Parathyroid adenoma (tissue), 2 donors: ENCODE results near the gene YEATS2.
A peak's percentile ranks its signal among the peaks of the same experiment; 100 is the strongest.
"Not testable (repeated sequence)": the region's sequence is repeated elsewhere in the genome, so short reads cannot be mapped to it uniquely, and the experiment has no call there.

ENCODE experiments used
- H2AFZ ChIP-seq: fragments of 300-600 bp; sonication (generic); one replicate; pipeline ENCODE4 v1.7.0; 2017; ENCODE audit warnings: antibody characterized with exemption, mild to moderate bottlenecking
- H3K27ac ChIP-seq: fragments of 300-600 bp; sonication (generic); one replicate; pipeline ENCODE4 v1.7.0; 2017
- H3K27me3 ChIP-seq: fragments of 300-600 bp; sonication (generic); one replicate; pipeline ENCODE4 v1.7.0; 2017; ENCODE audit warnings: low read length; ENCODE audit not compliant: control insufficient read depth, insufficient read depth
- H3K36me3 ChIP-seq: fragments of 300-600 bp; sonication (generic); one replicate; pipeline ENCODE4 v1.7.0; 2017; ENCODE audit warnings: low read length; ENCODE audit not compliant: control insufficient read depth, insufficient read depth
- H3K4me1 ChIP-seq: fragments of 300-600 bp; sonication (generic); one replicate; pipeline ENCODE4 v1.7.0; 2017; ENCODE audit warnings: control low read depth
- H3K4me2 ChIP-seq: fragments of 300-600 bp; sonication (generic); one replicate; pipeline ENCODE4 v1.7.0; 2017; ENCODE audit warnings: low read length
- H3K4me3 ChIP-seq: fragments of 300-600 bp; sonication (generic); one replicate; pipeline ENCODE4 v1.7.0; 2017; ENCODE audit warnings: low read depth, low read length
- H3K79me2 ChIP-seq: fragments of 300-600 bp; sonication (generic); one replicate; pipeline ENCODE4 v1.7.0; 2017; ENCODE audit warnings: control low read depth
- H3K9ac ChIP-seq: fragments of 300-600 bp; sonication (generic); one replicate; pipeline ENCODE4 v1.7.0; 2017; ENCODE audit warnings: mild to moderate bottlenecking
- H3K9me3 ChIP-seq: fragments of 300-600 bp; sonication (generic); one replicate; pipeline ENCODE4 v1.7.0; 2017; ENCODE audit warnings: low read length; ENCODE audit not compliant: control insufficient read depth
- TF ChIP-seq, protein P1 (sequence below): fragments of 300-600 bp; sonication (generic); IDR thresholded peaks from one replicate; pipeline ENCODE4 v1.7.0; 2017; ENCODE audit warnings: antibody characterized with exemption, mild to moderate bottlenecking
- donor health status: primary hyperparathyroidism.

The YEATS2 gene

DNA sequence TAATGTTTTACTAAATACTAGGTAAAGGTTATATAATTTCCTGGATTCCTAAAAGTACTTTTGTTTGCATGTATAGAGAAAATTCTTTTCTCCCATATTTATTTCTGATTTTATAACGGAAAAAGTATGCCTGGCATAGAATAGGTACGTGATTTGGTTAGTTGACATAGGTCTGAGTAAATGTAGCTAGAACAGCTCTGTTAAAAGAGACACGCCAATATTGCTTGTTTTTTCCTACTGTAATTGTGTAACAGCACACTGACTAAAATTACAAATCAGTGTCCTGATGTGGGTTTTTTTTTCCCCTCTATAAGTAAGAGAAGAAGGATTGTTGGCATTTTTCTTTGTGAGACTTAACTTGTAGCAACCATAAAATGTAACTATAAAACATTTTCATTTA lies 35.5 kb upstream of the YEATS2 start:
- Histone ChIP-seq H3K4me3 (no peak overlapping the region), H3K4me2 (peak overlapping the region; percentile 15), H3K36me3 (no peaks in the 10 kb centered on the region), H2AFZ (no peak overlapping the region), H3K27me3 (no peaks in the 10 kb centered on the region), H3K27ac (no peak overlapping the region), H3K9me3 (no peaks in the 10 kb centered on the region), H3K9ac (no peak overlapping the region), H3K79me2 (peaks cover 40% of the 10 kb centered on the region), H3K4me1 (peaks cover 2% of the 10 kb centered on the region)
- TF ChIP-seq, protein P1, sequence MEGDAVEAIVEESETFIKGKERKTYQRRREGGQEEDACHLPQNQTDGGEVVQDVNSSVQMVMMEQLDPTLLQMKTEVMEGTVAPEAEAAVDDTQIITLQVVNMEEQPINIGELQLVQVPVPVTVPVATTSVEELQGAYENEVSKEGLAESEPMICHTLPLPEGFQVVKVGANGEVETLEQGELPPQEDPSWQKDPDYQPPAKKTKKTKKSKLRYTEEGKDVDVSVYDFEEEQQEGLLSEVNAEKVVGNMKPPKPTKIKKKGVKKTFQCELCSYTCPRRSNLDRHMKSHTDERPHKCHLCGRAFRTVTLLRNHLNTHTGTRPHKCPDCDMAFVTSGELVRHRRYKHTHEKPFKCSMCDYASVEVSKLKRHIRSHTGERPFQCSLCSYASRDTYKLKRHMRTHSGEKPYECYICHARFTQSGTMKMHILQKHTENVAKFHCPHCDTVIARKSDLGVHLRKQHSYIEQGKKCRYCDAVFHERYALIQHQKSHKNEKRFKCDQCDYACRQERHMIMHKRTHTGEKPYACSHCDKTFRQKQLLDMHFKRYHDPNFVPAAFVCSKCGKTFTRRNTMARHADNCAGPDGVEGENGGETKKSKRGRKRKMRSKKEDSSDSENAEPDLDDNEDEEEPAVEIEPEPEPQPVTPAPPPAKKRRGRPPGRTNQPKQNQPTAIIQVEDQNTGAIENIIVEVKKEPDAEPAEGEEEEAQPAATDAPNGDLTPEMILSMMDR, result no peak

DNA sequence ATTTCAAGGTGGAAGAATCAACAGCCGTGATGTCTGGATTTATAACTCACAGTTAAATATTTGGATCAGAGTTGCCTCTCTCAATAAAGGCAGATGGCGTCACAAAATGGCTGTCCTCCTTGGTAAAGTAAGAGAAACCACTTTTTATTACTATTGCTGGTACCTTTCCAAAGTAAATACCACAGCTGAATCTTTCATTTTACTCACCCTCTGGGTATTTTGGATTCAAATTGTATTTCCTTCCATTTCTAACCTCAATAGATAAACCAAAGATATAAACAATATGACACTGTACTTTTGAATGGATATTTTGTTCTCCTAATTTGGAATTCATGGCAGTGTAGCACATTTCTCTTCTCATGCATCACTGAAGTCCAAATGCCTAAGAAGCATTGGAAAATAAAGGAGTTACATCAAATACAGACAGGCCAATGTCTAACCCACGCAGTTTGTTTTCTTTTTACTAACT lies 32.6 kb upstream of the YEATS2 start:
- H3K4me1 ChIP-seq, result peaks cover 2% of the 10 kb centered on the region
- no peak overlapping the region for H3K4me3 ChIP-seq
- no peak overlapping the region for H2AFZ ChIP-seq
- no peak overlapping the region for H3K9ac ChIP-seq
- no peaks in the 10 kb centered on the region for H3K9me3 ChIP-seq
- H3K4me2 ChIP-seq, result no peak overlapping the region
- no peak overlapping the region for H3K27ac ChIP-seq
- H3K27me3 ChIP-seq, result no peaks in the 10 kb centered on the region
- H3K79me2 ChIP-seq, result peaks cover 32% of the 10 kb centered on the region
- TF ChIP-seq, protein P1, result no peak
- H3K36me3 ChIP-seq, result no peaks in the 10 kb centered on the region

DNA sequence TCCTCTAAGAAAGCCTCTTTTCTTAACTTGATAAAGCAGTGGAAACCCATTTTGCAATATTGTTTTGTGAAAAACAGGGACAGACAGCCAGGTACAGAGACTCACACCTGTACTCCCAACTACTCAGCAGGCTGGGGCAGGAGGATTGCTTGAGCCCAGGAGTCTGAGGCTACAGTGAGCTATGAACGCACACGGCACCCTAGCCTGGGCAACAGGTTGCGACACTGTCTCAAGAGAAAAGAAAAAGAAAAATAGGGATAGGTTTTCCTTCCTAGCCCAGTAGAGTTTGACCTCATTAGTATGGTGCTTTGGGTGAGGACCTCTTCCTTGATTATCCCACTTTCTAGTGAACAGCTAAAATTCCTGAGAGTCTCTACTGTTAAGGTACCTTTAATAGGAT lies 17.5 kb upstream of the YEATS2 start:
- H3K9me3 ChIP-seq, result no peaks in the 10 kb centered on the region
- H3K4me1 ChIP-seq, result no peaks in the 10 kb centered on the region
- no peak overlapping the region for H2AFZ ChIP-seq
- H3K27ac ChIP-seq, result no peak overlapping the region
- H3K36me3 ChIP-seq, result no peaks in the 10 kb centered on the region
- TF ChIP-seq, protein P1, result no peak
- no peaks in the 10 kb centered on the region for H3K79me2 ChIP-seq
- H3K9ac ChIP-seq, result no peak overlapping the region
- H3K27me3 ChIP-seq, result no peaks in the 10 kb centered on the region
- H3K4me2 ChIP-seq, result no peak overlapping the region
- H3K4me3 ChIP-seq, result no peak overlapping the region

DNA sequence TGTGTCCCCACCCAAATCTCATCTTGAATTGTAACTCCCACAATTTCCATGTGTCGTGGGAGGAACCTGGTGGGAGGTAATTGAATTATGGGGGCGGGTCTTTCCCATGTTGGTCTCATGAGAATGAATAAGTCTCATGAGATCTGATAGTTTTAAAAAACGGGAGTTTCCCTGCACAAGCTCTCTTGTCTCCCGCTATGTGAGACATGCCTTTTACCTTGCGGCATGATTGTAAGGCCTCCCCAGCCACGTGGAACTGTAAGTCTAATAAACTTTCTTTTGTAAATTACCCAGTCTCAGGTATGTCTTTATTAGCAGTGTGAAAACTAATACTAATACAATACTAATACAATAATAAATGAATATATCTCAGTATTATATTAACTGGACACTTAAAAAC lies 9.9 kb upstream of the YEATS2 start:
- Histone ChIP-seq H3K36me3 (no peaks in the 10 kb centered on the region), H3K9me3 (no peaks in the 10 kb centered on the region), H3K79me2 (no peaks in the 10 kb centered on the region), H3K27me3 (no peaks in the 10 kb centered on the region), H3K9ac (no peak overlapping the region), H3K4me3 (no peak overlapping the region), H3K27ac (no peak overlapping the region), H2AFZ (no peak overlapping the region), H3K4me2 (no peak overlapping the region), H3K4me1 (no peaks in the 10 kb centered on the region)
- TF ChIP-seq, protein P1, result no peak

DNA sequence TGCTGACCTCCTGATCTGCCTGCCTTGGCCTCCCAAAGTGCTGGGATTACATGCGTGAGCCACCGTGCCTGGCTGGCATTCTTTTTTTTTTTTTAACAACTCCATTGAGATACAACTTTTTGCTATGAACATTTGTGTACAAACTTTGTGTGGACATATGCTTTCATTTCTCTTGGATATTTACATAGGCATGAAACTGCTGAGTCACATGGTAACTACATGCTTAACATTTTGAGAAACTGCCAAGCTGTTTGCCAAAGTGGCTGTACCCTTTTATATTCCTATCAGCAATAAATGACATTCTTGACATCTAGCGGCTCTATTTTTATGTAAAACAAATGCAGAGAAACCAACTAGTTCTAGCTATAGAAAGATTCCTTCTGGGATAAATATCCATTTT lies 8.7 kb upstream of the YEATS2 start:
- Histone ChIP-seq H3K27ac (no peak overlapping the region), H2AFZ (no peak overlapping the region), H3K4me1 (no peaks in the 10 kb centered on the region), H3K27me3 (no peaks in the 10 kb centered on the region), H3K36me3 (no peaks in the 10 kb centered on the region), H3K79me2 (no peaks in the 10 kb centered on the region), H3K4me3 (no peak overlapping the region), H3K9me3 (no peaks in the 10 kb centered on the region), H3K4me2 (no peak overlapping the region), H3K9ac (no peak overlapping the region)
- TF ChIP-seq, protein P1, result no peak

DNA sequence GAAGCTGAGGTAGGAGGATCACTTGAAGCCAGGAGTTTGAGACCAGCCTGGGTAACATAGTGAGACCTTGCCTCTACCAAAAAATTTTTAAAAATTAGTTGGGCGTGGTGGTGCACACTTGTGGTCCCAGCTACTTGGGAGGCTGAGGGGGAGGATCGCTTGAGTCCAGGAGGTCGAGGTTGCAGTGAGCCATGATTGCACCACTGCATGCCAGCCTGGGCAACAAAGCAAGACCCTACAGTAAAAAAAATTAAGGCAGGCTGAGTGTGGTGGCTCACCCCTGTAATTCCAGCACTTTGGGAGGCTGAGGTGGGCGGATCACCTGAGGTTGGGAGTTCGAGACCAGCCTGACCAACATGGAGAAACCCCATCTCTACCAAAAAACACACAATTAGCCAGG lies 8.0 kb upstream of the YEATS2 start:
- not testable (repeated sequence) for H3K9me3 ChIP-seq, H3K79me2 ChIP-seq, H3K36me3 ChIP-seq, H2AFZ ChIP-seq, H3K27me3 ChIP-seq, H3K4me1 ChIP-seq, H3K9ac ChIP-seq, H3K4me2 ChIP-seq, H3K27ac ChIP-seq, H3K4me3 ChIP-seq
